PFSK-1 (cell line): ENCODE data around the gene HS1BP3.

Experiments
- FOXP2 ChIP-seq: optimal IDR thresholded peaks from 2 replicates; pipeline ENCODE3; 2011; ENCODE audit warnings: borderline replicate concordance, control low read depth, inconsistent platforms; ENCODE audit not compliant: insufficient read depth; ENCODE audit errors: extremely low read length, extremely low read depth
- POLR2AphosphoS5 ChIP-seq: IDR thresholded peaks from 2 replicates; pipeline ENCODE4 v1.6.1; 2012; ENCODE audit warnings: low read depth, mild to moderate bottlenecking, control low read depth, low read length, moderate library complexity
- SIN3A ChIP-seq: IDR thresholded peaks from 2 replicates; pipeline ENCODE4 v1.6.1; 2012; ENCODE audit warnings: mild to moderate bottlenecking, low read length, moderate library complexity, borderline replicate concordance; ENCODE audit not compliant: insufficient read depth
- TAF1 ChIP-seq: IDR thresholded peaks from 2 replicates; pipeline ENCODE4 v1.6.1; 2012; ENCODE audit warnings: low read length, control low read depth, borderline replicate concordance; ENCODE audit not compliant: insufficient read depth
- TF ChIP-seq, protein P1 (sequence below), 2 experiments: IDR thresholded peaks; 2 replicates each; pipeline versions ENCODE4 v1.6.1 to v1.8.0; 2011 to 2012; ENCODE audit warnings: low read depth in 2 of 2, low read length in 2 of 2, control low read depth in 1 of 2, inconsistent platforms in 1 of 2, mild to moderate bottlenecking in 1 of 2, moderate library complexity in 1 of 2; ENCODE audit not compliant: insufficient read depth in 1 of 2

The HS1BP3 gene

DNA sequence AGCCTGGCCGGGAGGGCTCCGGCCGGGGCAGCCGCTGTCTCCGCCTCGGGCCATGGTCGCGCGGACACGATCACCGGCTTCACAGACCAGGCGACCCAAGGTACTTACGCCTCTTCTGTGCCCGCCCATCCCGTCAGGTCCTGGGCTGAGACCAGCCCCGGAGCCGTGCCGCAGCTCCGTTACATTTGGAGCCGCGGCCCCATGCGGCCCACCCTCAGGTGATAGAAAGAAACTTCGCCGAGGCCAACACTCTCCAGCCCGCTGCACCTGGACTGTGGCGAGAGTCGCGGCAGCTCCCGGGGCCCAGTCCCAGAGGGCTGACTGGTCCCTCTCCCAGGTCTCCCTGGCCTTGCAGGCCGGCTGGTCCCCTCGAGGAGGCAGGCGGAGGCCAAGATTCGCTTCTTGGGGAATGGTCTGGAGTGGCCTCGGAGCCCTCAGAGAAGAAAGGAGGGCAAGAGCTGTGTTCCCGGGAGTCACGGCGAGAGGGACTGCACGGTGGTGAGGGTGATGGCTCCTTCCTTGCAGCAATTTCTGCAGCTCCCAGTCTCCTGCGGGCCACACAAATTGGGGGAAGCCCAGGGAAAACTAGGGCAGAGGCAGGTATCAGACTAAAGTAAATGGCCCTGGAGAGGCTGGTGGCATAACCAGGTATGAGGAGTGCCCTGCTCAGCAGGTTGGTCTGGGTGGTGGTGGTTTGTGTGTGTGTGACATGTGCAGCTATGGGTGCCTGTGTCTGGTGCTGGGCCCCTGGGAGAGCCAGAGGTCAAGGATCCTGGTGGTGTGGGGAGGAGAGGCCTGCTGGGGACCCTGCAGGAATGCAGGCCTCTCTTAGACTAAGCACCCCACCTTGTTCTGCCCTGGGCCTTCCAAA lies 16.9 kb upstream of the HS1BP3 start:
- no peak for TF ChIP-seq SIN3A
- TF ChIP-seq FOXP2: no peak
- TF ChIP-seq POLR2AphosphoS5: no peak
- no peak for TF ChIP-seq TAF1
- TF ChIP-seq, protein P1, sequence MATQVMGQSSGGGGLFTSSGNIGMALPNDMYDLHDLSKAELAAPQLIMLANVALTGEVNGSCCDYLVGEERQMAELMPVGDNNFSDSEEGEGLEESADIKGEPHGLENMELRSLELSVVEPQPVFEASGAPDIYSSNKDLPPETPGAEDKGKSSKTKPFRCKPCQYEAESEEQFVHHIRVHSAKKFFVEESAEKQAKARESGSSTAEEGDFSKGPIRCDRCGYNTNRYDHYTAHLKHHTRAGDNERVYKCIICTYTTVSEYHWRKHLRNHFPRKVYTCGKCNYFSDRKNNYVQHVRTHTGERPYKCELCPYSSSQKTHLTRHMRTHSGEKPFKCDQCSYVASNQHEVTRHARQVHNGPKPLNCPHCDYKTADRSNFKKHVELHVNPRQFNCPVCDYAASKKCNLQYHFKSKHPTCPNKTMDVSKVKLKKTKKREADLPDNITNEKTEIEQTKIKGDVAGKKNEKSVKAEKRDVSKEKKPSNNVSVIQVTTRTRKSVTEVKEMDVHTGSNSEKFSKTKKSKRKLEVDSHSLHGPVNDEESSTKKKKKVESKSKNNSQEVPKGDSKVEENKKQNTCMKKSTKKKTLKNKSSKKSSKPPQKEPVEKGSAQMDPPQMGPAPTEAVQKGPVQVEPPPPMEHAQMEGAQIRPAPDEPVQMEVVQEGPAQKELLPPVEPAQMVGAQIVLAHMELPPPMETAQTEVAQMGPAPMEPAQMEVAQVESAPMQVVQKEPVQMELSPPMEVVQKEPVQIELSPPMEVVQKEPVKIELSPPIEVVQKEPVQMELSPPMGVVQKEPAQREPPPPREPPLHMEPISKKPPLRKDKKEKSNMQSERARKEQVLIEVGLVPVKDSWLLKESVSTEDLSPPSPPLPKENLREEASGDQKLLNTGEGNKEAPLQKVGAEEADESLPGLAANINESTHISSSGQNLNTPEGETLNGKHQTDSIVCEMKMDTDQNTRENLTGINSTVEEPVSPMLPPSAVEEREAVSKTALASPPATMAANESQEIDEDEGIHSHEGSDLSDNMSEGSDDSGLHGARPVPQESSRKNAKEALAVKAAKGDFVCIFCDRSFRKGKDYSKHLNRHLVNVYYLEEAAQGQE (IDR thresholded peaks at IDR 0.05; ENCODE audit: insufficient read depth in 1 of 2, low read depth in 2 of 2, low read length in 2 of 2): no peak

DNA sequence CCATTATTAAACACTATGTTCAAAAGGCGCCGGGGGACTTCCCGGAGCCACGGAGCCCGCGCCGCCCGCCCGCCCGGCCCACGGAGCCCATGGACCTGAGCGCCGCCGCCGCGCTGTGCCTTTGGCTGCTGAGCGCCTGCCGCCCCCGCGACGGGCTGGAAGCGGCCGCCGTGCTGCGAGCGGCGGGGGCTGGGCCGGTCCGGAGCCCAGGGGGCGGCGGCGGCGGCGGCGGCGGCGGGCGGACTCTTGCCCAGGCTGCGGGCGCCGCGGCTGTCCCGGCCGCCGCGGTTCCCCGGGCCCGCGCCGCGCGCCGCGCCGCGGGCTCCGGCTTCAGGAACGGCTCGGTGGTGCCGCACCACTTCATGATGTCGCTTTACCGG lies 16.2 kb upstream of the HS1BP3 start:
- TF ChIP-seq, protein P1 (IDR thresholded peaks at IDR 0.05; ENCODE audit: insufficient read depth in 1 of 2, low read depth in 2 of 2, low read length in 2 of 2): no peak
- TF ChIP-seq SIN3A (no peak), POLR2AphosphoS5 (no peak), TAF1 (no peak), FOXP2 (no peak)

DNA sequence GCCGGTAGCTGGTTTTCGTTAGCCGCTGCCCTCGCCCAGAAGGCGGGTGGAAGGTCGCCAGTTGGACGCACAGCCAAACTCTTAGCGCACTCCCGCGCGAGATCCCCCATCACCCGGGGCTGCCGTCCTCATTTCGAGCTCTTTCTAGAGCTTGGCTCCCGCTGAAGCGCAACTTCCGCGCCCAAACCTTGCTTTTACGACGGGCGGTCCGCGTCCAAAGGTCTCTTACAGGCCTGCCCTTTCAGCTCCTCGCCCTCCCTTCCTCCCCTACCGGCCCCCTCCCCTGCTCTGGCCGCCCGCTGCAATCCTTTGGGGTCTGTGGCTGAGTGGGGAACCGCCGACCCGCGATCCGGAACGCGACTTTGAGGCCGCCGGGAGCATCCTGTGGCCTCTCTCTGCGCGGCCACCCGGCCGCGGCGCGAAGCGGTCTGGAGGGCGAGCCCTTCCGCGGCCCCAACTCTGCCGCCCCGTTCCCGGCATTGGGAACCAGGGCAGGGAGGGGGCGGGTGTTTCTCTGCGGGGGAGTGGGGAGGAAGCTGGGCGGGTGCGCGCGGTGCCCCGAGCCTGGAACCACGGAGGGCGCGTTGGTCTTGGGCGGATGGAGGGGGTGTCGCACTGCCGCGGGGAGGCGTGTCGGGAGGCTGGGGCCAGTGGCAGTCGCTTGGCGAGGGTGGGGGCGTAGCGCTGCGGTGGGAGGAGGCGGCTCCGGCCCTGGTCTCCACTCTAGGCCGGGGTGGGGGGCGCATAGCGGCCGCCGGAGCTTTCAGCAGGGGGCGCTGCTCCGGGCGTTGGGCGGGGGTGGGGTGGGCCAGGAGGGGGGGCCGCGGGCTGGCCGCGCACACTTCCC lies 15.6 kb upstream of the HS1BP3 start, which contains the start of gene GDF7:
GDF7 (plus strand) TSS at position 841 of the 847 bp plus-strand sequence. CDS start 96 bp downstream, outside the sequence.
- no peak for TF ChIP-seq POLR2AphosphoS5
- no peak for TF ChIP-seq SIN3A
- TF ChIP-seq, protein P1 (IDR thresholded peaks at IDR 0.05; ENCODE audit: insufficient read depth in 1 of 2, low read depth in 2 of 2, low read length in 2 of 2): no peak
- no peak for TF ChIP-seq FOXP2

DNA sequence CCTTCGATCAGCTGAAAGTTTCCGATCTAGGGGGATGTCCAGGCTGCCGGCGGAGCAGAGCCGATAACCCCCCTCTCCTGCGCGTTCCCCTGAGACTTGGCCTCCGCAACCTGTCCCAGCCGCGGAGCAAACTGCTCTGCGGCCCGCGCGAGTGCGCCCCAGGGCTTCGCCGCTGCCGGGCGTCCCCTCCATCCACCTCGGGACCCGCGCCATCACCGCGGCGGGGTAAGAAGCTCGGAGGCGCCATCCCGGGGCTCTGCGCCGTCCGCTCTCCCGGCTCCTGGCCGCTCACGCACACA lies 15.1 kb upstream of the HS1BP3 start:
- TF ChIP-seq SIN3A (no peak), FOXP2 (no peak)

DNA sequence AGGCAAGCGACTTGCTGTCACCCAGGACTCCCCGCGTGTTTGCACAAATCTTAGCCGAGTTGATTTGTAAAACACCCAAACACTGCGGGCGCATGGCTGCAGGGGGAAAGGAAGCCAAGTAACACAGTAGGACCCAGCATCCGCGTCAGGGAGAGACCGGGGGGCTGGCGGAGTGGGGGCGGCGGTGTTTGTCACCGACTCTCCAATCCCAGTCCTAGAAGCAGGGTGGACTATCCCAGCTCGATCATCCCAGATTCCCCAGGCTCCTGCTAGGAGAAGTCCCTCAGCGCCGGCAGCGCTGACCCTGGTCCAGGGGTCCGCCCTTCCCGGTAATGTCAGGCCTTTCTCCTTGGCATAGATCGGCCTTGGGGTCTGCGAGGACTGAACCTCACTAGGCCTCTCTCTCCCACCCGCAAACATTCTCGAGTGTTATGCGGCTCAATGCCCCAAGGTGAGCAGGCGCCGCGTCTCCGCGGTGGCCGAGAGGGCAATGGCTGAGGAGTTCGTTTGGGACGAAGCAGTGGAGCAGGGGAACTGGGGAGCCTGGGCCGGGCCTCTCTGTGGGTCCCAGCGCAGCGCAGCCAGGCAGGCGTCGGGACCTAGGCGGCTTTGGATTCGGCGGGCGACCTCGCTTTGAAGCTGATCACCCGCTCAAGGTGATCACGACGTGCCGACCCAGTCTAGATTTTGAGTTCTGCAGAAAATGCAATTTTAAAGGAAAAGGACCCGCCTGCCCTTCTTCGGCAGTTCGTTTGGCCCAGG lies 14.5 kb upstream of the HS1BP3 start:
- TF ChIP-seq, protein P1 (IDR thresholded peaks at IDR 0.05; ENCODE audit: insufficient read depth in 1 of 2, low read depth in 2 of 2, low read length in 2 of 2): no peak
- TF ChIP-seq TAF1 (no peak), POLR2AphosphoS5 (no peak), SIN3A (no peak), FOXP2 (no peak)
